H1 (cell line): ENCODE results near the gene USP1. TPM values are rescaled to one million over a fixed set of nuclear protein-coding genes. Genes with fewer than 3 reads are reported as not detected.

Experiments used
- ASH2L ChIP-seq: fragments of 200-600, 300-600 bp; sonication (generic); IDR thresholded peaks from one replicate; pipeline ENCODE4 v1.7.1; 2017; ENCODE audit warnings: low read length
- CHD7 ChIP-seq: fragments of 300-600 bp; sonication (generic); IDR thresholded peaks from 2 replicates; pipeline ENCODE4 v1.7.1; 2012; ENCODE audit warnings: low read length, moderate library complexity, mild to moderate bottlenecking, inconsistent platforms; ENCODE audit not compliant: insufficient replicate concordance
- JUND ChIP-seq: IDR thresholded peaks from 2 replicates; pipeline ENCODE4 v1.6.1; 2011; ENCODE audit warnings: mild to moderate bottlenecking, improper control_type of control experiment, low read length
- POLR2A ChIP-seq, 2 experiments: IDR thresholded peaks; 1 replicate in 1 of 2; 2 replicates in 1 of 2; pipeline ENCODE4 v1.6.1; 2011; ENCODE audit warnings: low read depth in 2 of 2, low read length in 2 of 2, mild to moderate bottlenecking in 2 of 2; ENCODE audit errors: control extremely low read depth in 1 of 2
- RBBP5 ChIP-seq: IDR thresholded peaks from 2 replicates; pipeline ENCODE4 v1.7.1; 2012; ENCODE audit warnings: low read depth, mild to moderate bottlenecking, inconsistent platforms, low read length, moderate library complexity, borderline replicate concordance
- SAP30 ChIP-seq: fragments of 300-600 bp; sonication (generic); IDR thresholded peaks from 2 replicates; pipeline ENCODE4 v1.7.1; 2012; ENCODE audit warnings: low read length, moderate library complexity, mild to moderate bottlenecking, inconsistent platforms; ENCODE audit not compliant: insufficient read depth, insufficient replicate concordance
- TAF7 ChIP-seq: optimal IDR thresholded peaks from 2 replicates; pipeline ENCODE3; 2011; ENCODE audit warnings: low read depth, mild to moderate bottlenecking, inconsistent platforms, low read length, moderate library complexity, borderline replicate concordance
- polyA plus RNA-seq, 7 experiments: library from polyadenylated mRNA; depleted of rRNA in 3 of 7; stranded (reverse) in 5 of 7; unstranded in 2 of 7; fragments of >200 nt in 5 of 7; fragments of 200-250 nt in 2 of 7; gene quantifications; 1 replicate in 5 of 7; 2 replicates in 1 of 7; 4 replicates in 1 of 7; pipeline versions ENCODE4 v1.2.1 to v1.2.3, GENCODE V29; 2011 to 2013; ENCODE audit warnings: missing spikeins in 2 of 7, mixed read lengths in 2 of 7
- total RNA-seq: library from RNA; stranded (reverse); fragmentation: NEBNext Ultra II Directional; extraction: Animal tissue kit (Norgen Biotek cat#: 25700); gene quantifications from 2 replicates; pipeline ENCODE4 v1.2.1, GENCODE V29; 2021

The USP1 gene
- total and polyA plus RNA-seq, 2 of the 8 experiments (the other 6 are each of a cell fraction or from before 2014, with no cell fraction given) = 9.1 to 49.6 TPM

- TF ChIP-seq CHD7 = no peak
- no peak for TF ChIP-seq JUND
- TF ChIP-seq ASH2L = no peak
- no peak for TF ChIP-seq POLR2A (IDR thresholded peaks at IDR 0.05; ENCODE audit: control extremely low read depth in 1 of 2, low read depth in 2 of 2, low read length in 2 of 2)
- no peak for TF ChIP-seq TAF7
- TF ChIP-seq RBBP5 = no peak
- no peak for TF ChIP-seq SAP30
Observed at GRCh38 chr1:62433861-62434617, 2.8 kb upstream of the USP1 start (continued).
